Lower leg skin (tissue), 4 donors: ENCODE data around the gene SPRED2. TPM values are rescaled to one million over a fixed set of nuclear protein-coding genes. Genes with fewer than 3 reads are reported as not detected.

ENCODE experiments used
- DNase-seq, 2 donors: peaks; one replicate each; pipeline ENCODE4 v3.0.0-alpha.2; 2019; ENCODE audit warnings: low spot score in 2 of 2
- H3K4me3 ChIP-seq: fragments of 200-600 bp; sonication (generic); 2 replicates; pipeline ENCODE4 v1.5.1; 2017; ENCODE audit warnings: mild to moderate bottlenecking, low read depth; ENCODE audit not compliant: poor library complexity, severe bottlenecking
- CTCF ChIP-seq, 3 donors: fragments of 450-650 bp; IDR thresholded peaks; one replicate each; pipeline ENCODE4 v1.5.1; 2016; ENCODE audit warnings: antibody characterized with exemption in 3 of 3, mild to moderate bottlenecking in 3 of 3, moderate library complexity in 2 of 3
- POLR2A ChIP-seq, 2 donors: fragments of 450-650 bp; IDR thresholded peaks; one replicate each; pipeline ENCODE4 v1.6.1; 2016 to 2017; ENCODE audit warnings: antibody characterized with exemption in 2 of 2, mild to moderate bottlenecking in 1 of 2, moderate library complexity in 1 of 2
- WGBS, 2 donors: methylation state at CpG; one replicate each; pipeline ENCODE4 v1.1.5; 2018; 5-methylcytosine and 5-hydroxymethylcytosine counted together
- intact Hi-C: fragments of 100-400 bp; cut with DNase I; formaldehyde crosslinking; loops from one replicate; pipeline ENCODE4 v1.15.0; 2023; ENCODE audit warnings: low total_unique reads
- total RNA-seq, 4 donors: library from RNA; depleted of rRNA; stranded (reverse); fragments of >200 nt; gene quantifications; one replicate each; pipeline ENCODE4 v1.1.0, GENCODE V29; 2016

SPRED2 gene
- total RNA-seq, 4 donors from 2014 or later = 14.5 to 21.7 (median 16.6) TPM

DNA sequence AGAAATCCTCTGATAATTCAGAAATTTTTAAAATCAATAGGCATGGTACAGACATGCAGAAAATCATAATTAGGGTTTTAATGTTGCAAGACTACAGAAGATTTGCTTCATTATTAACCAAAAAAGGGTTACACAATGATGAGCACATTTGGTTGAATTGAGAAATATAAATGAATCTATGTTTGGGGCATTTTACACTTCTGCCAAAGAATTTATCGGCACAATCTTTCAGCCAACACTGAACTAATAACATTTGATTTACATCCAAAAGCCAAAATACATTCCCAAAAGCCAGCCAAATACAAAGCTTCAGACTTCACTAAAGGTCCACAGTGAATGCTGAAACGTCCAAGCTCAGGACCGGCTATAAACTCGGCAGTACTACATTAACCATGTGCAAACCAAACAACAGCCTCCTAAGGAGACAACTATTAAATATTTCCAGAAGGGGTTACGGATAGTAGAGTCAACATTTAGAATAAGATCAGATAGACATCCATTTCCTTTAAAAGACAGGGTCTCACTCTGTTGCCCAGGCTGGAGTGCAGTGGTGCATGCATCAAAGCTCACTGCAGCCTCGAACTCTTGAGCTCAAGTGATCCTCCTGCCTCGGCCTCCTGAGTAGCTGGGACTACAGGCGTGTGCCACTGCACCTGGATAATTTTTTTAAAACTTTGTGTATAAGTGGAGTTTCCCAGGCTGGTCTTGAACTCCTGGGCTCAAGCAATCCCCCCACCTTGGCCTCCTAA, 29.4 kb downstream of the SPRED2 start:
- 53 to 57% methylated on average over 8 of the region's 8 CpGs for WGBS, 2 donors
- intact Hi-C loops = no loop called here
- H3K4me3 ChIP-seq = no peak overlapping the region
- no peak for DNase-seq
- no peak for TF ChIP-seq POLR2A (IDR thresholded peaks at IDR 0.05)
- no peak for TF ChIP-seq CTCF (IDR thresholded peaks at IDR 0.05)

GRCh38 chr2:65402323-65402722, 30.1 kb downstream of the SPRED2 start:
- no peak for DNase-seq
- intact Hi-C loops = no loop called here

GRCh38 chr2:65397122-65397521, 35.3 kb downstream of the SPRED2 start:
- H3K4me3 ChIP-seq = no peak overlapping the region
- WGBS, 2 donors = 46 to 61% methylated on average over 2 of the region's 2 CpGs
- intact Hi-C loops = no loop called here
- DNase-seq = no peak
- no peak for TF ChIP-seq POLR2A (IDR thresholded peaks at IDR 0.05)
- no peak for TF ChIP-seq CTCF (IDR thresholded peaks at IDR 0.05)

More at GRCh38 chr2:65402323-65402722, 30.1 kb downstream of the SPRED2 start:
- WGBS, 2 donors = 57 to 59% methylated on average over 2 of the region's 2 CpGs
- TF ChIP-seq CTCF (IDR thresholded peaks at IDR 0.05) (no peak), POLR2A (IDR thresholded peaks at IDR 0.05) (no peak)
- H3K4me3 ChIP-seq = no peak overlapping the region

- intact Hi-C loops = no loop called here
- no peak overlapping the region for H3K4me3 ChIP-seq
- TF ChIP-seq POLR2A (IDR thresholded peaks at IDR 0.05) (no peak), CTCF (IDR thresholded peaks at IDR 0.05) (no peak)
- 58 to 65% methylated on average over 7 of the region's 7 CpGs for WGBS, 2 donors
- no peak for DNase-seq
Measured at GRCh38 chr2:65396348-65397026, 35.9 kb downstream of the SPRED2 start.

- DNase-seq = no peak
- WGBS, 2 donors = 84 to 93% methylated on average over 5 of the region's 5 CpGs
- intact Hi-C loops = no loop called here
- no peak for TF ChIP-seq POLR2A (IDR thresholded peaks at IDR 0.05)
- no peak for TF ChIP-seq CTCF (IDR thresholded peaks at IDR 0.05)
- no peak overlapping the region for H3K4me3 ChIP-seq
Measured at GRCh38 chr2:65395621-65396347, 36.6 kb downstream of the SPRED2 start.
